Measurements from ENCODE around the gene RBFOX2.
"Not testable (repeated sequence)": the region's sequence is repeated elsewhere in the genome, so short reads cannot be mapped to it uniquely, and the experiment has no call there.

The RBFOX2 gene

GRCh38 chr22:35717572-35717971 is 311.1 kb downstream of the RBFOX2 start, which contains the start of gene APOL5:
TSS of gene APOL5 (plus strand) at chr22:35717872. CDS start at chr22:35717872, 0 bp downstream.
- DNase-seq (ENCODE audit: insufficient read length, low spot score) = no peak
- TF ChIP-seq CTCF (IDR thresholded peaks at IDR 0.05; ENCODE audit: insufficient read depth, missing control alignments) = no peak
- FAIRE-seq = no peak

- DNase-seq (ENCODE audit: insufficient read length, low spot score) = no peak
- no peak for FAIRE-seq
- TF ChIP-seq CTCF (IDR thresholded peaks at IDR 0.05; ENCODE audit: insufficient read depth, missing control alignments) = peak; percentile 9
Measured at GRCh38 chr22:35712672-35713071, 316.0 kb downstream of the RBFOX2 start.

- TF ChIP-seq CTCF (IDR thresholded peaks at IDR 0.05; ENCODE audit: insufficient read depth, missing control alignments) = no peak
- DNase-seq (ENCODE audit: insufficient read length, low spot score) = no peak
- FAIRE-seq = no peak
Measured at GRCh38 chr22:35711336-35711735, 317.3 kb downstream of the RBFOX2 start.

- no peak for FAIRE-seq
- no peak for TF ChIP-seq CTCF (IDR thresholded peaks at IDR 0.05; ENCODE audit: insufficient read depth, missing control alignments)
Measured at GRCh38 chr22:35708917-35709316, 319.7 kb downstream of the RBFOX2 start.

GRCh38 chr22:35708453-35708852 is 320.2 kb downstream of the RBFOX2 start:
- TF ChIP-seq CTCF (IDR thresholded peaks at IDR 0.05; ENCODE audit: insufficient read depth, missing control alignments) = no peak
- DNase-seq (ENCODE audit: insufficient read length, low spot score) = no peak
- FAIRE-seq = no peak

More at GRCh38 chr22:35708917-35709316, 319.7 kb downstream of the RBFOX2 start:
- DNase-seq (ENCODE audit: insufficient read length, low spot score) = no peak

GRCh38 chr22:35705141-35705540 is 323.5 kb downstream of the RBFOX2 start:
- TF ChIP-seq CTCF (IDR thresholded peaks at IDR 0.05; ENCODE audit: insufficient read depth, missing control alignments) = no peak
- DNase-seq (ENCODE audit: insufficient read length, low spot score) (no peak), FAIRE-seq (no peak)

GRCh38 chr22:35703861-35704584 is 324.6 kb downstream of the RBFOX2 start:
- DNase-seq (ENCODE audit: insufficient read length, low spot score) (no peak), FAIRE-seq (no peak)
- TF ChIP-seq CTCF (IDR thresholded peaks at IDR 0.05; ENCODE audit: insufficient read depth, missing control alignments) = no peak

GRCh38 chr22:35699852-35700251 is 328.8 kb downstream of the RBFOX2 start:
- DNase-seq (ENCODE audit: insufficient read length, low spot score); FAIRE-seq: not testable (repeated sequence)

Data from D721Med (cell line).